ENCODE results near the gene SLC25A25.

The SLC25A25 gene

DNA sequence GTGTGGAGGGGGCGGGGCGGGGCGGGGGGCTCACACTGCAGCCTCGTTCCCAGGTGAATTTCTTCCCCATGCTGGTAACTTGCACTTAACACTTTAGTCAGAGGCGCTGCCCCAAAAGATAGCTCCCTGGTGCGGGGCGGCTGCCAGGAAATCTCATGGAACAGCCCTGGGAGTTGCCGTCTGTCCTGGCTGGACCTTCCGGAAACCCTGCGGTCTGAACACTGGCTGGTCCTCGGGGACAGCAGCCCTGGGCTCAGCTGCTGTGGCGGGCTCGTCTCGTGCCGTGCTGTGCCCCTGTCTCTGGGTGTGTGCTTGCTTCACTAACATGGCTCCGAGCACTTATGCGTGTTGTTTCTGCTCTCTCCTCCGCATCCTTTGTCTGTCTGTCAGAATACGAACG lies 33.7 kb downstream of the SLC25A25 start:
- no peak overlapping the region for H3K4ac ChIP-seq (ENCODE audit: low read depth, low read length)
- no peak overlapping the region for H4K8ac ChIP-seq (ENCODE audit: low read depth, low read length)
- H3K79me2 ChIP-seq (ENCODE audit: control insufficient read depth, insufficient read depth, low read length): peaks cover 17% of the 10 kb centered on the region
- no peak overlapping the region for H2BK120ac ChIP-seq (ENCODE audit: low read depth, low read length)
- no peak overlapping the region for H2BK5ac ChIP-seq (ENCODE audit: low read length)
- H2AK5ac ChIP-seq (ENCODE audit: low read length): no peak overlapping the region
- no peak overlapping the region for H3K4me2 ChIP-seq (ENCODE audit: low read length)
- no peak overlapping the region for H3K4me3 ChIP-seq (ENCODE audit: low read length)
- no peak overlapping the region for H3K9ac ChIP-seq (ENCODE audit: low read length)
- H3K23ac ChIP-seq (ENCODE audit: low read length): no peak overlapping the region
- no peak overlapping the region for H3K27ac ChIP-seq (ENCODE audit: low read depth, low read length)
- peaks cover 4% of the 10 kb centered on the region for H3K36me3 ChIP-seq (ENCODE audit: control insufficient read depth, insufficient read depth, low read length)
- no peaks in the 10 kb centered on the region for H3K27me3 ChIP-seq (ENCODE audit: insufficient read depth, low read length, poor library complexity)
- DNase-seq: no peak
- peaks cover 25% of the 10 kb centered on the region for H3K79me1 ChIP-seq (ENCODE audit: low read length)
- H2BK15ac ChIP-seq (replicated peaks; ENCODE audit: low read depth): no peak overlapping the region
- no peak overlapping the region for H4K5ac ChIP-seq (ENCODE audit: low read length)
- H3K4me1 ChIP-seq (ENCODE audit: control insufficient read depth, low read depth, low read length): peaks cover 13% of the 10 kb centered on the region
- H3K18ac ChIP-seq (ENCODE audit: low read length): no peak overlapping the region
- WGBS (ENCODE audit: extremely low coverage, insufficient coverage, low lambda C conversion rate): no CpG with 5 or more reads among the region's 20 CpGs
- H3K56ac ChIP-seq (ENCODE audit: low read length): no peak overlapping the region

DNA sequence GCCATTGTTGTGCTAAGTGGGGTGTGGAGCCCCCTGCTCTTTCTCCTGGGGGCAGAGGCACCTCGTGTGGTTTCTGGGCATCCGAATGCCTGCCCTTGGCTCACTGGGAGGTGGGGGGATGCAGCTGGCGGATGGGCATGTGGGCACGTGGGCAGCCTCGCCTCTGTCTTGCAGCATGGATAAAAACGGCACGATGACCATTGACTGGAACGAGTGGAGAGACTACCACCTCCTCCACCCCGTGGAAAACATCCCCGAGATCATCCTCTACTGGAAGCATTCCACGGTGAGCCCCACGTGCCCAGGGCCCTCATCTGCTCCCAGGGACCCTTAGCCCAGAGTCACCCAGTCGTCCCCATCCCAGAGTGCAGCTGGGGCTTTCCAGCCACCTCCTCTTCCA lies 34.2 kb downstream of the SLC25A25 start:
- Histone ChIP-seq H4K8ac (ENCODE audit: low read depth, low read length) (no peak overlapping the region), H3K4me2 (ENCODE audit: low read length) (no peak overlapping the region), H3K4me1 (ENCODE audit: control insufficient read depth, low read depth, low read length) (peaks cover 13% of the 10 kb centered on the region), H2BK15ac (replicated peaks; ENCODE audit: low read depth) (no peak overlapping the region), H2BK5ac (ENCODE audit: low read length) (no peak overlapping the region), H3K79me1 (ENCODE audit: low read length) (peaks cover 23% of the 10 kb centered on the region), H2AK5ac (ENCODE audit: low read length) (no peak overlapping the region), H3K4me3 (ENCODE audit: low read length) (no peak overlapping the region), H3K9ac (ENCODE audit: low read length) (no peak overlapping the region), H2BK120ac (ENCODE audit: low read depth, low read length) (no peak overlapping the region), H3K4ac (ENCODE audit: low read depth, low read length) (no peak overlapping the region), H3K27ac (ENCODE audit: low read depth, low read length) (no peak overlapping the region), H3K56ac (ENCODE audit: low read length) (no peak overlapping the region), H3K23ac (ENCODE audit: low read length) (no peak overlapping the region), H3K36me3 (ENCODE audit: control insufficient read depth, insufficient read depth, low read length) (peaks cover 4% of the 10 kb centered on the region), H3K18ac (ENCODE audit: low read length) (no peak overlapping the region), H3K79me2 (ENCODE audit: control insufficient read depth, insufficient read depth, low read length) (peaks cover 15% of the 10 kb centered on the region), H3K27me3 (ENCODE audit: insufficient read depth, low read length, poor library complexity) (no peaks in the 10 kb centered on the region), H4K5ac (ENCODE audit: low read length) (no peak overlapping the region)
- DNase-seq: no peak
- no CpG with 5 or more reads among the region's 13 CpGs for WGBS (ENCODE audit: extremely low coverage, insufficient coverage, low lambda C conversion rate)

DNA sequence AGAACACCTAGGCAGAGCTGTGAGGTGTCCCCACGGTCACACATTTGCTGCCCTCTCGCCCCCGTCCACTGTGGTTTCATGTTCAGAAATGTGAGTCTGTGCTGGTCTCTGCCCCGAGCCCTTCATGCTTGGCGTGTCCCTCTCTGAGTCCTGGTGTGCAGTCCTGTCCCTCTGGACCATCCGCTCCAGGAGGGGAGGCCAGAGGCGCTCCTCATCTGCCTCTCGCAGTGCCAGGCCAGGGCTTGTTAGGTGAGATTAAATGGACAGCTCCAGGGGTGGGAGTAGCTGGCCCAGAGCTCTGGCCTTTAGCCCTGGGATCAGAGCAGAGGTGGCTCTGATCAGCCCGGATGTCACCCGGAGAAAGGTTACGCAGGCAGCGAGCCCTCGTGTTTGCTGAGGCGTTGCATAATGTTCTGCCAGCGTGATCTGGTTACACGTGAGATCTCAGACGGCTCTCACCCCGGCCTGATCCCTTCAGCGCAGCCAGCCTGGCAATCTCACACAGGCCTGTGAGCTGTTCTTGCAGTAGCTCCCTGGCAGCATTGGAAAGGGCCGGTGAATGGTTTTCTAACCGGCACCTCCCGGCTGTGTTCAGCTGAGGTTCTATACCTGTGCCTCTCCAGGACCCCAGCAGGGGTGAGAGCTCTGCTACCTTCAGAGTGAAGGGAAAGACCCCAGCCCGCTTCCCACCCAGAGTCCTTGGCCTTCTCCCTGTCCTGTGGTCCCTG lies 35.0 kb downstream of the SLC25A25 start:
- Histone ChIP-seq H3K27me3 (ENCODE audit: insufficient read depth, low read length, poor library complexity) (no peaks in the 10 kb centered on the region), H3K4me3 (ENCODE audit: low read length) (no peak overlapping the region), H3K79me1 (ENCODE audit: low read length) (peaks cover 21% of the 10 kb centered on the region), H3K9ac (ENCODE audit: low read length) (no peak overlapping the region), H3K18ac (ENCODE audit: low read length) (no peak overlapping the region), H2BK5ac (ENCODE audit: low read length) (no peak overlapping the region), H3K36me3 (ENCODE audit: control insufficient read depth, insufficient read depth, low read length) (peaks cover 8% of the 10 kb centered on the region), H2BK120ac (ENCODE audit: low read depth, low read length) (no peak overlapping the region), H3K4me2 (ENCODE audit: low read length) (no peak overlapping the region), H4K8ac (ENCODE audit: low read depth, low read length) (no peak overlapping the region), H3K79me2 (ENCODE audit: control insufficient read depth, insufficient read depth, low read length) (peaks cover 15% of the 10 kb centered on the region), H3K4ac (ENCODE audit: low read depth, low read length) (no peak overlapping the region), H2AK5ac (ENCODE audit: low read length) (no peak overlapping the region), H3K4me1 (ENCODE audit: control insufficient read depth, low read depth, low read length) (peaks cover 10% of the 10 kb centered on the region), H2BK15ac (replicated peaks; ENCODE audit: low read depth) (no peak overlapping the region), H3K56ac (ENCODE audit: low read length) (no peak overlapping the region), H3K27ac (ENCODE audit: low read depth, low read length) (no peak overlapping the region), H3K23ac (ENCODE audit: low read length) (no peak overlapping the region), H4K5ac (ENCODE audit: low read length) (no peak overlapping the region)
- DNase-seq: no peak
- WGBS (ENCODE audit: extremely low coverage, insufficient coverage, low lambda C conversion rate): no CpG with 5 or more reads among the region's 23 CpGs

- Histone ChIP-seq H3K4ac (ENCODE audit: low read depth, low read length) (no peak overlapping the region), H3K79me2 (ENCODE audit: control insufficient read depth, insufficient read depth, low read length) (peaks cover 15% of the 10 kb centered on the region), H2BK15ac (replicated peaks; ENCODE audit: low read depth) (no peak overlapping the region), H3K18ac (ENCODE audit: low read length) (no peak overlapping the region), H4K5ac (ENCODE audit: low read length) (no peak overlapping the region), H3K56ac (ENCODE audit: low read length) (no peak overlapping the region), H2AK5ac (ENCODE audit: low read length) (no peak overlapping the region), H4K8ac (ENCODE audit: low read depth, low read length) (no peak overlapping the region), H3K27ac (ENCODE audit: low read depth, low read length) (no peak overlapping the region), H3K4me3 (ENCODE audit: low read length) (no peak overlapping the region), H2BK120ac (ENCODE audit: low read depth, low read length) (no peak overlapping the region), H3K36me3 (ENCODE audit: control insufficient read depth, insufficient read depth, low read length) (peaks cover 8% of the 10 kb centered on the region), H2BK5ac (ENCODE audit: low read length) (no peak overlapping the region), H3K79me1 (ENCODE audit: low read length) (peaks cover 21% of the 10 kb centered on the region), H3K4me2 (ENCODE audit: low read length) (no peak overlapping the region), H3K9ac (ENCODE audit: low read length) (no peak overlapping the region), H3K27me3 (ENCODE audit: insufficient read depth, low read length, poor library complexity) (no peaks in the 10 kb centered on the region), H3K23ac (ENCODE audit: low read length) (no peak overlapping the region), H3K4me1 (ENCODE audit: control insufficient read depth, low read depth, low read length) (peaks cover 10% of the 10 kb centered on the region)
- WGBS (ENCODE audit: extremely low coverage, insufficient coverage, low lambda C conversion rate): no CpG with 5 or more reads among the region's 8 CpGs
- DNase-seq: peak; percentile 40
Observed at GRCh38 chr9:128103589-128103962, 35.5 kb downstream of the SLC25A25 start.

- no peak overlapping the region for H2BK120ac ChIP-seq (ENCODE audit: low read depth, low read length)
- no peak overlapping the region for H3K4me3 ChIP-seq (ENCODE audit: low read length)
- no peak overlapping the region for H3K56ac ChIP-seq (ENCODE audit: low read length)
- no peak for DNase-seq
- H3K27ac ChIP-seq (ENCODE audit: low read depth, low read length): no peak overlapping the region
- H3K4me2 ChIP-seq (ENCODE audit: low read length): no peak overlapping the region
- H3K23ac ChIP-seq (ENCODE audit: low read length): no peak overlapping the region
- no peak overlapping the region for H3K18ac ChIP-seq (ENCODE audit: low read length)
- H4K5ac ChIP-seq (ENCODE audit: low read length): no peak overlapping the region
- H3K79me1 ChIP-seq (ENCODE audit: low read length): peaks cover 17% of the 10 kb centered on the region
- H3K4ac ChIP-seq (ENCODE audit: low read depth, low read length): no peak overlapping the region
- peaks cover 8% of the 10 kb centered on the region for H3K36me3 ChIP-seq (ENCODE audit: control insufficient read depth, insufficient read depth, low read length)
- WGBS (ENCODE audit: extremely low coverage, insufficient coverage, low lambda C conversion rate): no CpG with 5 or more reads among the region's 6 CpGs
- H2BK5ac ChIP-seq (ENCODE audit: low read length): no peak overlapping the region
- H3K27me3 ChIP-seq (ENCODE audit: insufficient read depth, low read length, poor library complexity): no peaks in the 10 kb centered on the region
- no peak overlapping the region for H3K9ac ChIP-seq (ENCODE audit: low read length)
- peaks cover 11% of the 10 kb centered on the region for H3K79me2 ChIP-seq (ENCODE audit: control insufficient read depth, insufficient read depth, low read length)
- peaks cover 6% of the 10 kb centered on the region for H3K4me1 ChIP-seq (ENCODE audit: control insufficient read depth, low read depth, low read length)
- H2BK15ac ChIP-seq (replicated peaks; ENCODE audit: low read depth): no peak overlapping the region
- no peak overlapping the region for H4K8ac ChIP-seq (ENCODE audit: low read depth, low read length)
- no peak overlapping the region for H2AK5ac ChIP-seq (ENCODE audit: low read length)
Observed at GRCh38 chr9:128104171-128104618, 36.2 kb downstream of the SLC25A25 start.
